Right lung (tissue), 5 donors: Measurements from ENCODE around the gene SLAMF1. TPM values are rescaled to one million over a fixed set of nuclear protein-coding genes. Genes with fewer than 3 reads are reported as not detected.
"Not testable (repeated sequence)": the region's sequence is repeated elsewhere in the genome, so short reads cannot be mapped to it uniquely, and the experiment has no call there.

Experiments
- DNase-seq, 2 donors: peaks; one replicate each; pipeline ENCODE4 v3.0.0-alpha.2; 2013
- polyA plus RNA-seq, 5 donors: library from polyadenylated mRNA; unstranded; fragments of 120-200 nt; gene quantifications; one replicate each; pipeline versions ENCODE4 v1.2.1 to v1.2.3, GENCODE V29; 2013; ENCODE audit warnings: inconsistent platforms in 1 of 5, low replicate concordance in 1 of 5; ENCODE audit not compliant: insufficient read length in 5 of 5, insufficient read depth in 1 of 5

The SLAMF1 gene
- polyA plus RNA-seq, 5 donors, result 0.06 to 0.23 (median 0.12) TPM; not detected in 1

DNA sequence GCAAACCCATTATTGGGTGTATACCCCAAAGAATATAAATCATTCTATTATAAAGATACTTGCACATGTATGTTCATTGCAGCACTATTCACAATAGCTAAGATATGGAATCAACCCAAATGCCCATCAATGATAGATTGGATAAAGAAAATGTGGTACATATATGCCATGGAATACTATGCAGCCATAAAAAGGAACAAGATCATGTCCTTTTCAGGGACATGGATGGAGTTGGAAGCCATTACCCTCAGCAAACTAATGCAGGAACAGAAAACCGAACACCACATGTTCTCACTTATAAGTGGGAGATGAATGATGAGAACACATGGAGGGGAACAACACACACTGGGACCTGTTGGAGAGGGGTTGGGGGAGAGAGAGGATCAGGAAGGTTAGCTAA lies 83.6 kb downstream of the SLAMF1 start:
- not testable (repeated sequence) for DNase-seq

DNA sequence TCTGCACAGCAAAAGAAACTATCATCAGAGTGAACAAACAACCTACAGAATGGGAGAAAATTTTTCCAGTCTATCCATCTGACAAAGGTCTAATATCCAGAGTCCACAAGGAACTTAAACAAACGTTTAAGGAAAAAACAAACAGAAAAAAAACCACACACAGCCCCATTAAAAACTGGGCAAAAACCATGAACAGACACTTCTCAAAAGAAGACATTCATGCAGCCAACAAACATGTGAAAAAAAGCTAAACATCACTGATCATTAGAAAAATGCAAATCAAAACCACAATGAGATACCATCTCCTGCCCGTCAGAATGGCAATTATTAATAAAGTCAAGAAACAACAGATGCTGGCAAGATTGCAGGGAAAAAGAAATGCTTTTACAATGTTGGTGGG lies 84.1 kb downstream of the SLAMF1 start:
- not testable (repeated sequence) for DNase-seq

DNA sequence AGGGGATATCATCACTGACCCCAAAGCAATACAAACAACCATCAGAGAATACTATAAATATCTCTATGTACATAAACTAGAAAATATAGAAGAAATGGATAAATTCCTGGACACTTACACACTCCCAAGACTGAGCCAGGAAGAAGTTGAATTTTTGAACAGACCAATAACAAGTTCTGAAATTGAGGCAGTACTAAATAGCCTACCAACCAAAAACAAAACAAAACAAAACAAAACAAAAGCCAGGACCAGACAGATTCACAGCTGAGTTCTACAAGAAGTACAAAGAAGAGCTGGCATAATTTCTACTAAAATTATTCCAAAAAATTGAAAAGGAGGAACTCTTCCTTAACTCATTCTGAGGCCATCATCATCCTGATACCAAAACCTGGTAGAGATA lies 86.0 kb downstream of the SLAMF1 start:
- no peak for DNase-seq

DNA sequence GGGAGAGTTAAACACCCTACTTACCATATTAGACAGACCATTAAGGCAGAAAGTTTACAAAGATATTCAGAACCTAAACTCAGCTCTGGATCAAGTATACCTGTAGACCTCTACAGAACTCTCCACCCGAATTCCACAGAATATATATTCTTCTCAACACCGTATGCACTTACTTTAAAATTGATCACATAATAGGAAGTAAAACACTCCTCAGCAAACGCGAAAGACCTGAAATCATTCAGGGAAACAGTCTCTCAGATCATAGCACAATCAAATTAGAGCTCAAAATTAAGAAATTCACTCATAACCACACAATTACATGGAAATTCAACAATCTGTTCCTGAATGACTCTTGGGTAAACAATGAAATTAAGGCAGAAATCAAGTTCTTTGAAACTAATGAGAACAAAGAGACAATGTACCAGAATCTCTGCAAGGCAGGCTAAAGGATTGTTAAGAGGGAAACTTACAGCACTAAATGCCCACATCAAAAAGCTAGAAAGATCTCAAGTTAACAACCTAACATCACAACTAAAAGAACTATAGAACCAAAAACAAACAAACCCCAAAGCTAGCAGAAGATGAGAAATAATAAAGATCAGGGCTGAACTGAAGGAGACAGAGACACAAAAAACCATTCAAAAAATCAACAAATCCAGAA lies 86.7 kb downstream of the SLAMF1 start:
- no peak for DNase-seq

DNA sequence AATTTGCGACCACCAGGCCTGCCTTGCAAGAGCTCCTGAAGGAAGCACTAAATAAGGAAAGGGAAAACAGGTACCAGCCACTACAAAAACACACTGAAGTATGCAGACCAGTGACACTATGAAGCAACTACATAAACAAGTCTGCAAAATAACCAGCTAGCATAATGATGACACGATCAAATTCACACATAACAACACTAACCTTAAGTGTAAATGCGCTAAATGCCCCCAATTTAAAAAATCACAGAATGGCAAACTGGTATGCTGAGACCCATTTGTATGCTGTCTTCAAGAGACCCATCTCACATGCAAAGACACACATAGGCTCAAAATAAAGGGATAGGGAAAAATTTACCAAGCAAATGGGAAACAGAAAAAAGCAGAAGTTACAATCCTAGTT lies 87.4 kb downstream of the SLAMF1 start:
- not testable (repeated sequence) for DNase-seq

DNA sequence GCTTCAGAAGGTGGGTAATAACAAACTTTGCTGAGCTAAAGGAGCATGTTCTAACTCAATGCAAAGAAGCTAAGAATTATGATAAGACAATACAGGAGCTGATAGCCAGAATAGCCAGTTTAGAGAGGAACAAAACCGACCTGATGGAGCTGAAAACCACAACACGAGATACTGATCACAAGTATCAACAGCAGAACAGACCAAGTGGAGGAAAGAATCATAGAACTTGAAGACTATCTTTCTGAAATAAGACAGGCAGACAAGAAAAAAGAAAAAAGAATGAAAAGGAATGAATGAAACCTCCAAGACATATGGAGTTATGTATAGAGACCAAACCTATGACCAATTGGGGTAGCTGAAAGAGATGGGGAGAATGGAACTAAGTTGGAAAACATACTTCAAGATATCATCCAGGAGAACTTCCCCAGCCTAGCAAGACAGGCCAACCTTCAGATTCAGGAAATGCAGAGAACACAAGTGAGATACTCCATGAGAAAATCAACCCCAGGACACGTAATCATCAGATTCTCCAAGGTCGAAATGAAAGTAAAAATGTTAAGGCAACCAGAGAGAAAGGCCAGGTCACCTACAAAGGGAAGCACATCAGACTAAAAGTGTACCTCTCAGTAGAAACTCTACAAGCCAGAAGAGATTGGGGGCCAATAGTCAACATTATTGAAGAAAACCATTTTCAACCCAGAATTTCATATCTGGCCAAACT lies 88.0 kb downstream of the SLAMF1 start:
- no peak for DNase-seq

Other genes starting within 250 kb of the SLAMF1 start
- gene VANGL2, start 246.5 kb downstream of the SLAMF1 start, polyA plus RNA-seq, result 10 to 100 TPM; 32.6 to 45.3 (median 37.2) TPM
- under 1 TPM; 0.24 to 0.85 (median 0.63) TPM for gene SLAMF6, start 123.8 kb downstream of the SLAMF1 start, polyA plus RNA-seq
- gene CD84, start 67.5 kb downstream of the SLAMF1 start, polyA plus RNA-seq, result 1 to 10 TPM; 1.2 to 3.2 (median 2.4) TPM
- gene CD48, start 64.8 kb upstream of the SLAMF1 start, polyA plus RNA-seq, result 10 to 100 TPM in 1 of 5 donors, 1 to 10 TPM in 4; 5.5 to 10.9 (median 6.1) TPM
- 1 to 10 TPM in 3 of 5 donors, under 1 TPM in 2; 0.49 to 2.2 (median 1.3) TPM for gene SLAMF7, start 92.2 kb upstream of the SLAMF1 start, polyA plus RNA-seq
- gene LY9, start 149.1 kb upstream of the SLAMF1 start, polyA plus RNA-seq, result under 1 TPM; 0.18 to 0.56 (median 0.44) TPM
- under 1 TPM; 0.28 to 0.97 (median 0.71) TPM for gene CD244, start 215.8 kb upstream of the SLAMF1 start, polyA plus RNA-seq
- 1 to 10 TPM in 2 of 5 donors, under 1 TPM in 3; 0.38 to 1.6 (median 0.74) TPM for gene ITLN1, start 238.1 kb upstream of the SLAMF1 start, polyA plus RNA-seq